ENCODE data around the gene ARHGAP24. TPM values are rescaled to one million over a fixed set of nuclear protein-coding genes. Genes with fewer than 3 reads are reported as not detected.
A peak's percentile ranks its signal among the peaks of the same experiment; 100 is the strongest.
"Not testable (repeated sequence)": the region's sequence is repeated elsewhere in the genome, so short reads cannot be mapped to it uniquely, and the experiment has no call there.

ARHGAP24 gene
- total RNA-seq, 1 donor: 56.6 TPM

DNA sequence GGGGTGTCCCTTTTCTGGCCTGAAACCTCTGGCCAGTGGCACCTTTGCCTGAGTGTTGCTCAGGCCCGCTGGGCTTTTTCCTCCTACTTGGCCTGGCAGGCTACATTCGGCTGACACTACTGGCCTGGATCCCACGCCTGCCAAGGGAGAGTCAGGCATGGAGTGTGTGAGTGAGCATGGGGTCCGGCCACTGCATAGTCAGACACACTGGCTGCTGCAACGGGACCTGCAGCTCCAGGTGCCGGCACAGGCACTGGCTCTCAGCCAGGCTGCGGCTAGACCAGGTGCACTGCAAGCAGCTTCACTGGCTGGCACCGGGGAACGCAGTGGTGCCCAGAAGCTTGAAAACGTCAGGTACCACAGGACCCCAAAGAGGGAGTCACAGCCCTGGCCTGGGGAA, 434.9 kb downstream of the ARHGAP24 start:
- DNase-seq (ENCODE audit: low read depth): no peak
- H3K4me3 ChIP-seq (ENCODE audit: low read depth, low read length): no peak overlapping the region
- TF ChIP-seq, protein P1, sequence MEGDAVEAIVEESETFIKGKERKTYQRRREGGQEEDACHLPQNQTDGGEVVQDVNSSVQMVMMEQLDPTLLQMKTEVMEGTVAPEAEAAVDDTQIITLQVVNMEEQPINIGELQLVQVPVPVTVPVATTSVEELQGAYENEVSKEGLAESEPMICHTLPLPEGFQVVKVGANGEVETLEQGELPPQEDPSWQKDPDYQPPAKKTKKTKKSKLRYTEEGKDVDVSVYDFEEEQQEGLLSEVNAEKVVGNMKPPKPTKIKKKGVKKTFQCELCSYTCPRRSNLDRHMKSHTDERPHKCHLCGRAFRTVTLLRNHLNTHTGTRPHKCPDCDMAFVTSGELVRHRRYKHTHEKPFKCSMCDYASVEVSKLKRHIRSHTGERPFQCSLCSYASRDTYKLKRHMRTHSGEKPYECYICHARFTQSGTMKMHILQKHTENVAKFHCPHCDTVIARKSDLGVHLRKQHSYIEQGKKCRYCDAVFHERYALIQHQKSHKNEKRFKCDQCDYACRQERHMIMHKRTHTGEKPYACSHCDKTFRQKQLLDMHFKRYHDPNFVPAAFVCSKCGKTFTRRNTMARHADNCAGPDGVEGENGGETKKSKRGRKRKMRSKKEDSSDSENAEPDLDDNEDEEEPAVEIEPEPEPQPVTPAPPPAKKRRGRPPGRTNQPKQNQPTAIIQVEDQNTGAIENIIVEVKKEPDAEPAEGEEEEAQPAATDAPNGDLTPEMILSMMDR (IDR thresholded peaks at IDR 0.05; ENCODE audit: insufficient read depth, low read depth, low read length): no peak

DNA sequence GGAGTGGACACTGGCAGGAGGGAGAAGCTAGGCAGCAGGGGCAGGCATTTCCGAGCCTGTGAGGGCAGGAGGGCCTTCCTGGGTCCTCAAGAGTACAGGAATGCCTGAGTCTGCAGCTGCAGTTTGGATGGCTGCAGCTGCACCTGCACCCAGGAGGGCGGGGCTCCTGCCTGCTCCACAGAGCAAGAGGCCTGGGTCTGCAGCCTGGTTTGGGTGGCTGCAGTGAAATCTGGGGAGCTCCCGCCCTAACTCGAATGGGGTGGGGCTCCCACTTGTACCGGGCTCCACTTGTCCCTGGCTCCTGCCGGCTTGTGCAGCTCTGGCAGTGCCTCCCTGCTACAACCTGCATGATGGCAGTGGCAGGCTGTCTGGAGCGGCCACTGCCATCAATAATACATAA, 436.0 kb downstream of the ARHGAP24 start:
- DNase-seq (ENCODE audit: low read depth): no peak
- TF ChIP-seq, protein P1 (IDR thresholded peaks at IDR 0.05; ENCODE audit: insufficient read depth, low read depth, low read length): no peak
- H3K4me3 ChIP-seq (ENCODE audit: low read depth, low read length): no peak overlapping the region

DNA sequence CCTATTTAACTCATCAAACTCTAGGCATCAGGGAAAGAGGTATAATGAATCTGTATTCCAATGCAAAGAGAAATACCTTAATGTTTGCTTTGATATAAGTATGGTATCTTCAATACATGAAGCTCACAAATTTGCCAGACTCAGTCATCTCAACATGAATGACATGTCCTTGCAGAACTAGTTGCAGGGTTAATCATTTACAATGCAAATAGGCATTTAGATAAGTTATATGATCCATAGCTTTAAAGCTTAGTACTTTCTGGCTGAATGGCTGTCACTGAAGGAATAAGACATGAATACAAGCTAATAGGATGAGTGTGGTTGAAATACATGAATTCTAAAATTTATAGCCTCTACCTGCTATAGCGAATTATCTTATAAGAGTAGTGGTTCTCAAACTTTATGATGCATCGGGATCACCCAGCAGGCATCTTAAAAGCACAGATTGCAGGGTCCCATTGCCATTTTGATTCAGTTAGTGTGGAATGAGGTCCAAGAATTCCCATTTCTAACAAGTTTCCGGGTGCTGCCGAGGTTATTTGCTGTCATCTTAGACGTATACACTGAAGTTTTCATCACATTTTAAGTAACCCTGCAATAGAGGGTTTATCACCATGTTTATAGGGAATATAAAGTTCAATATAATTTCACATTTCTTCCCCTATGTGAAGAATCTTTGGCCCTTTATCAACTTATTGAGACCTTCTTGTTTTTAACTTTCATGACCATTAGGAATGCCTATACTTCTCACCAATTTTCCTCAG, 439.2 kb downstream of the ARHGAP24 start:
- TF ChIP-seq, protein P1 (IDR thresholded peaks at IDR 0.05; ENCODE audit: insufficient read depth, low read depth, low read length): no peak
- DNase-seq (ENCODE audit: low read depth): no peak
- no peak overlapping the region for H3K4me3 ChIP-seq (ENCODE audit: low read depth, low read length)

DNA sequence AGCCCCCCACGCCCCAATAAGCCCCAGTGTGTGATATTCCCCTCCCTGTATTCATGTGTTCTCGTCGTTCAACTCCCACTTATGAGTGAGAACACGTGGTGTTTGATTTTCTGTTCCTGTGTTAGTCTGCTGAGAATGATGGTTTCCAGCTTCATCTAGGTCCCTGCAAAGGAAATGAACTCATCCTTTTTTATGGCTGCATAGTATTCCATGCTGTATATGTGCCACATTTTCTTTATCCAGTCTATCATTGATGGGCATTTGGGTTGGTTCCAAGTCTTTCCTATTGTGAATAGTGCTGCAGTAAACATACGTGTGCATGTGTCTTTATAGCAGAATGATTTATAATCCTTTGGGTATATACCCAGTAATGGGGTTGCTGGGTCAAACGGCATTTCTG, 440.6 kb downstream of the ARHGAP24 start:
- DNase-seq (ENCODE audit: low read depth): not testable (repeated sequence)

DNA sequence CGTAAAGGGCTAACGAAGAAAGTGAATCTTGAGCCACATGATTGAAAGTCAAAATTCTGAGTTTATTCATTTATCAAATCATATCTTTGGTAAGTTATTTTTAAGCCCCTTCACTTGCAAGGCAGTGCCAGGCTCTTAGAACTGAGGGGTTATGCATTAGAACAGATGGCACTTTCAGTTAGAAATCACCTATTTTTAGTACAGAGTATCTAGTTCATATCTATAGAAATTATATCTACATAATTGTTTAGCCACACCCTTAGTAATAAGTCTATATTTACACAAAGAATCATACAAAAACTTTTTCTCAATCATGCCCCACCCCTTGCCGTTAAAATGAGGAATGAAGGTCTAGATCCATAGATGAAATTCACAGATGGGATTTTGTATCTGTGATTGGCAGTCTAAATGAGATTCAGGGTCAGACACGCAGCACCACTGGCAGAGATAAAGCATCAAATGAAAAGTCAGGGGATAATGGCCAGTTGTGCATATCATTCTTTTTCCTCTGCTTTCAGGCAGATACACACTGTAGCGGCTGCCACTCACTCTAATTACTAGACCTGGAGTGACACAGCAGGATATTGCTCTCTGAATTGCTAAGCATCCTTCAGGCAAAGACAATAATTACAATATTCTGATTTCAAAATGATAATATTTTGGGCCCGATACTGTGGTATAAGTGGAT, 444.4 kb downstream of the ARHGAP24 start:
- DNase-seq (ENCODE audit: low read depth): no peak
- TF ChIP-seq, protein P1 (IDR thresholded peaks at IDR 0.05; ENCODE audit: insufficient read depth, low read depth, low read length): no peak
- H3K4me3 ChIP-seq (ENCODE audit: low read depth, low read length): no peak overlapping the region

More for the DNA sequence above, 440.6 kb downstream of the ARHGAP24 start:
- H3K4me3 ChIP-seq (ENCODE audit: low read depth, low read length): not testable (repeated sequence)

DNA sequence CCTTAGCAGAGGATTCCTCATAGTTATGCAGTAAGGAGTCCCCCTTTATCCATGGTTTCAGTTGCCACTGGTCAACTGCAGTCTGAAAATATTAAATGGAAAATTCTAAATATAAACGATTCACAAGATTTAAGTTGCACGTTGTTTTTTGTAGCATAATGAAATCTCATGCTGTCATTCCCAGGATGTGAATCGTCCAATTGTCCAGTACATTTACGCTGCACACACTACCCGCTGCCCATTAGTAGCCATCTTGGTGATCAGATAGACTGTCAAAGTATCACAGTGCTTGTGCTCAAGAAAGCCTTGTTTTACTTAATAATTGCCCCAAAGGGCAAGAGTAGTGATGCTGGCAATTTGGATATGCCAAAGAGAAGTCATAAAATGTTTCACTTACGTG, 450.1 kb downstream of the ARHGAP24 start:
- TF ChIP-seq, protein P1 (IDR thresholded peaks at IDR 0.05; ENCODE audit: insufficient read depth, low read depth, low read length): no peak
- no peak overlapping the region for H3K4me3 ChIP-seq (ENCODE audit: low read depth, low read length)
- DNase-seq (ENCODE audit: low read depth): no peak

DNA sequence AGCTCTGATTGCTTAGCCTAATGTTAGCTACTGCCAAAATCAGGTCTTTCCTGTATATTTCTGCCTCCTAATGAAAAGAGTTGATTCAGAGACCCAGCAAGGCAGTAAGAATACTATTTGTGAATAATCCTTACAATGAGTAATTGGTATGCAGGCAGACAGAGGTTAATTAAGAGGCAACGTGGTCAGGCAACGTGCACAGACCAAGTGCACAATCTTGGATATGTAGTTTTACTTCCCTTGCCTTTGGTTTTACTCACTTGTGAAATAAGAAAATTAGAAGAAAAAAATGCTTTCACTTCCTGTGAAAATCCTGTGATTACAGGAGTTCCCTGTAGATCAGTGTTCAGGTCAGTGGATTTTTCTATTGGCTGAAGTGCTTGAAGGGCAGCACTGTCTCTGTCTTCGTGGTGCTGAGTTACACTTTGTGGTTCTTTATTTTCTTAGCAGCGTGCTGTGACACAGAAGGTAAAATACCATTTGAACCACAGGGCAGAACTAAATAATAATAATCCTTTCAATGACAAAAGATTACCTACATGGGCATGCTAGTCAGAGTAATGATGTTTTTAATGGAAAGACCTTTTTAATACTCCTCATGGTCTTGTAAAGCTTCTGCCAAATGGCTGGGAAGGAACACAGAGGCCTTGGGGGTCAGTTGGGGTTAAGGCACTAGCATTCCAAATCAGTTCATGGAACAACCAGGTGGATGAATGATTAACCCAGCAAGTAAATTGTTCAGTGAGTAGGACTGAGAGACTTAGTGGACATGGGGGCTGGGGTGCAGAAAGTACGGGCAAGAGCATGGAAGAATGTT, 454.0 kb downstream of the ARHGAP24 start:
- no peak overlapping the region for H3K4me3 ChIP-seq (ENCODE audit: low read depth, low read length)
- TF ChIP-seq, protein P1 (IDR thresholded peaks at IDR 0.05; ENCODE audit: insufficient read depth, low read depth, low read length): no peak
- peak; percentile 27 for DNase-seq (ENCODE audit: low read depth)
